HL-60/S4 treated with retinoic acid at 250 ng/mL for 4 days and 3 days (cell line): Measurements from ENCODE around the gene ZDHHC23.

Experiments
- in situ Hi-C: fragments of 300-500 bp; cut with MboI; formaldehyde crosslinking; loops from 2 replicates; pipeline ENCODE4 v1.7.0; 2022; ENCODE audit warnings: low sequenced_read_pairs

Gene ZDHHC23

GRCh38 chr3:113985541-113985940 is 37.7 kb downstream of the ZDHHC23 start:
- in situ Hi-C loops = no loop called here

GRCh38 chr3:114005481-114005880 is 57.7 kb downstream of the ZDHHC23 start:
- in situ Hi-C loops = no loop called here

GRCh38 chr3:114011059-114011797 is 63.4 kb downstream of the ZDHHC23 start:
- in situ Hi-C loops = no loop called here
